Esophagus muscularis mucosa (tissue), 3 donors: ENCODE measurements around the gene RABL3.

Experiments
- CTCF ChIP-seq, 3 experiments: fragments of 200-600 bp in 2 of 3; fragments of 450-650 bp in 1 of 3; sonication (generic) in 2 of 3; IDR thresholded peaks; one replicate each; pipeline ENCODE4 v1.5.1; 2017 to 2019; ENCODE audit warnings: antibody characterized with exemption in 3 of 3, mild to moderate bottlenecking in 2 of 3, moderate library complexity in 1 of 3
- POLR2A ChIP-seq: fragments of 450-650 bp; IDR thresholded peaks from one replicate; pipeline ENCODE4 v1.6.1; 2017; ENCODE audit warnings: antibody characterized with exemption, moderate library complexity, mild to moderate bottlenecking, low read depth
- POLR2AphosphoS5 ChIP-seq, 2 donors: sonication (generic); formaldehyde crosslinking; IDR thresholded peaks; one replicate each; pipeline ENCODE4 v1.6.1; 2017; ENCODE audit warnings: antibody characterized with exemption in 2 of 2

- TF ChIP-seq CTCF (IDR thresholded peaks at IDR 0.05) (no peak), POLR2A (no peak), POLR2AphosphoS5 (IDR thresholded peaks at IDR 0.05) (no peak)
Observed at GRCh38 chr3:120646771-120647432, 95.4 kb downstream of the RABL3 start.
